ENCODE measurements around the gene FGF5. TPM values are rescaled to one million over a fixed set of nuclear protein-coding genes. Genes with fewer than 3 reads are reported as not detected.
A peak's percentile ranks its signal among the peaks of the same experiment; 100 is the strongest.

FGF5 gene
- total and polyA plus RNA-seq, 5 donors: not detected

- no peak overlapping the region for H3K27ac ChIP-seq (ENCODE audit: low read length)
- no peak overlapping the region for H3K4me3 ChIP-seq (ENCODE audit: low read length)
- no peaks in the 10 kb centered on the region for H3K9me3 ChIP-seq (ENCODE audit: control insufficient read depth, low read length)
- 82% methylated on average over 4 of the region's 4 CpGs for WGBS
- H3K4me1 ChIP-seq (ENCODE audit: control insufficient read depth, insufficient read depth, low read length): no peaks in the 10 kb centered on the region
- intact Hi-C loops (cut with DNase I): no loop called here
- H3K27me3 ChIP-seq (ENCODE audit: control insufficient read depth, insufficient read depth): peaks cover 3% of the 10 kb centered on the region
- DNase-seq (no peak), ATAC-seq (no peak)
Measured at GRCh38 chr4:80301884-80302283, 35.4 kb downstream of the FGF5 start.

DNA sequence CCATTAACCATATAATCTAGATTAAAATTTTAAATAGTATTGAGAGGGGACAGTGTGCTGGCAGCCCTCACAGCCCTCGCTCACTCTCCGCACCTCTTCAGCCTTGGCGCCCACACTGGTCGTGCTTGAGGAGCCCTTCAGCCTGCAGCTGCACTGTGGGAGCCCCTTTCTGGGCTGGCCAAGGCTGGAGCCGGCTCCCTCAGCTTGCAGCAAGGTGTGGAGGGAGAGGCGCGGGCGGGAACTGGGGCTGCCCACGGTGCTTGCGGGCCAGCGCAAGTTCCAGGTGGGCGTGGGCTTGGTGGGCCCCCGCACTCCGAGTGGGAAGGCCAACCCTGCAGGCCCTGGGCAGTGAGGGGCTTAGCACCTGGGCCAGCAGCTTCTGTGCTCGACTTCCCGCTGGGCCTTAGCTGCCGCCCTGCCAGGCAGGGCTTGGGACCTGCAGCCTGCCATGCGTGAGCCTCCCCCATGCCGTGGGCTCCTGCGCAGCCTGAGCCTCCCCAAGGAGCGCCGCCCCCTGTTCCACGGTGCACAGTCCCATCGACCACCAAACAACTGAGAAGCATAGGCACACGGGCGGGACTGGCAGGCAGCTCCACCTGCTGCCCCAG lies 36.3 kb downstream of the FGF5 start:
- Histone ChIP-seq H3K9me3 (ENCODE audit: control insufficient read depth, low read length) (no peaks in the 10 kb centered on the region), H3K27ac (ENCODE audit: low read length) (no peak overlapping the region), H3K27me3 (ENCODE audit: control insufficient read depth, insufficient read depth) (no peaks in the 10 kb centered on the region), H3K4me3 (ENCODE audit: low read length) (no peak overlapping the region), H3K4me1 (ENCODE audit: control insufficient read depth, insufficient read depth, low read length) (no peaks in the 10 kb centered on the region)
- intact Hi-C loops (cut with DNase I): no loop called here
- no peak for ATAC-seq
- WGBS: 95% methylated on average over 26 of the region's 26 CpGs
- DNase-seq: peak in 1 of 3 donors; percentile 33

DNA sequence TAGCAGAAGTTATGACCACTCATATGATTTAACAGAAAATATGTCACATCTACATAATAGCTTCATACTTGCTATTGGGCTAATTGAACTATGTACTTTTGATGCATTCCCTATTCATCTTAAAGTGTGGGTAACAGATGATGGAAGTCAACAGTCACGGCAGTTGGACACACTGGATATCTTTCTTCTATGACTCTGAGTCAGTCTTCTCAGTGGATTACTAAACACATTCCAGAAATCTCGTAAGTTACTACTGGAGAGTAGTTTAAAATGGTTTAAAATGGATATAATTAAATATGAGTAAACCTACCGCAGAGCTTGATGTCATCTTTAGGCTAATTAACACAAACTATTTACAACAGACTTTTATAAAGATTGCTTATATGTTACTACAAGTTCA lies 39.0 kb downstream of the FGF5 start:
- Histone ChIP-seq H3K27me3 (ENCODE audit: control insufficient read depth, insufficient read depth) (no peaks in the 10 kb centered on the region), H3K9me3 (ENCODE audit: control insufficient read depth, low read length) (no peaks in the 10 kb centered on the region), H3K4me3 (ENCODE audit: low read length) (no peak overlapping the region), H3K27ac (ENCODE audit: low read length) (no peak overlapping the region), H3K4me1 (ENCODE audit: control insufficient read depth, insufficient read depth, low read length) (no peaks in the 10 kb centered on the region)
- DNase-seq (no peak), ATAC-seq (no peak)
- WGBS: 79% methylated on average over 3 of the region's 3 CpGs
- intact Hi-C loops (cut with DNase I): no loop called here

GRCh38 chr4:80306260-80306659 lies 39.8 kb downstream of the FGF5 start:
- DNase-seq (no peak), ATAC-seq (no peak)
- WGBS: 74% methylated on average over 2 of the region's 2 CpGs
- Histone ChIP-seq H3K27ac (ENCODE audit: low read length) (no peak overlapping the region), H3K4me1 (ENCODE audit: control insufficient read depth, insufficient read depth, low read length) (no peaks in the 10 kb centered on the region), H3K27me3 (ENCODE audit: control insufficient read depth, insufficient read depth) (no peaks in the 10 kb centered on the region), H3K9me3 (ENCODE audit: control insufficient read depth, low read length) (no peaks in the 10 kb centered on the region), H3K4me3 (ENCODE audit: low read length) (no peak overlapping the region)
- intact Hi-C loops (cut with DNase I): no loop called here

GRCh38 chr4:80307183-80307735 lies 40.8 kb downstream of the FGF5 start:
- Histone ChIP-seq H3K4me1 (ENCODE audit: control insufficient read depth, insufficient read depth, low read length) (no peaks in the 10 kb centered on the region), H3K4me3 (ENCODE audit: low read length) (no peak overlapping the region), H3K27me3 (ENCODE audit: control insufficient read depth, insufficient read depth) (no peaks in the 10 kb centered on the region), H3K9me3 (ENCODE audit: control insufficient read depth, low read length) (no peaks in the 10 kb centered on the region), H3K27ac (ENCODE audit: low read length) (no peak overlapping the region)
- 26% methylated on average over 1 of the region's 1 CpG for WGBS
- no peak for DNase-seq
- intact Hi-C loops (cut with DNase I): no loop called here
- no peak for ATAC-seq

- no peak overlapping the region for H3K27ac ChIP-seq (ENCODE audit: low read length)
- no peaks in the 10 kb centered on the region for H3K9me3 ChIP-seq (ENCODE audit: control insufficient read depth, low read length)
- intact Hi-C loops (cut with DNase I): no loop called here
- DNase-seq (peak in 2 of 3 donors; percentile 12 to 16), ATAC-seq (peak in 1 of 2 donors; percentile 38)
- no peaks in the 10 kb centered on the region for H3K4me1 ChIP-seq (ENCODE audit: control insufficient read depth, insufficient read depth, low read length)
- 46% methylated on average over 10 of the region's 10 CpGs for WGBS
- no peak overlapping the region for H3K4me3 ChIP-seq (ENCODE audit: low read length)
- no peaks in the 10 kb centered on the region for H3K27me3 ChIP-seq (ENCODE audit: control insufficient read depth, insufficient read depth)
Measured at GRCh38 chr4:80307774-80308465, 41.5 kb downstream of the FGF5 start.

- no peak for ATAC-seq
- 49% methylated on average over 4 of the region's 4 CpGs for WGBS
- Histone ChIP-seq H3K4me1 (ENCODE audit: control insufficient read depth, insufficient read depth, low read length) (no peaks in the 10 kb centered on the region), H3K27ac (ENCODE audit: low read length) (no peak overlapping the region), H3K4me3 (ENCODE audit: low read length) (no peak overlapping the region), H3K27me3 (ENCODE audit: control insufficient read depth, insufficient read depth) (no peaks in the 10 kb centered on the region), H3K9me3 (ENCODE audit: control insufficient read depth, low read length) (no peaks in the 10 kb centered on the region)
- intact Hi-C loops (cut with DNase I): no loop called here
- no peak for DNase-seq
Measured at GRCh38 chr4:80308466-80308822, 42.0 kb downstream of the FGF5 start.

- Histone ChIP-seq H3K4me1 (ENCODE audit: control insufficient read depth, insufficient read depth, low read length) (no peaks in the 10 kb centered on the region), H3K27me3 (ENCODE audit: control insufficient read depth, insufficient read depth) (no peaks in the 10 kb centered on the region), H3K27ac (ENCODE audit: low read length) (no peak overlapping the region), H3K4me3 (ENCODE audit: low read length) (no peak overlapping the region), H3K9me3 (ENCODE audit: control insufficient read depth, low read length) (no peaks in the 10 kb centered on the region)
- WGBS: 73% methylated on average over 5 of the region's 5 CpGs
- DNase-seq (no peak), ATAC-seq (no peak)
- intact Hi-C loops (cut with DNase I): no loop called here
Measured at GRCh38 chr4:80309294-80310004, 43.0 kb downstream of the FGF5 start.

DNA sequence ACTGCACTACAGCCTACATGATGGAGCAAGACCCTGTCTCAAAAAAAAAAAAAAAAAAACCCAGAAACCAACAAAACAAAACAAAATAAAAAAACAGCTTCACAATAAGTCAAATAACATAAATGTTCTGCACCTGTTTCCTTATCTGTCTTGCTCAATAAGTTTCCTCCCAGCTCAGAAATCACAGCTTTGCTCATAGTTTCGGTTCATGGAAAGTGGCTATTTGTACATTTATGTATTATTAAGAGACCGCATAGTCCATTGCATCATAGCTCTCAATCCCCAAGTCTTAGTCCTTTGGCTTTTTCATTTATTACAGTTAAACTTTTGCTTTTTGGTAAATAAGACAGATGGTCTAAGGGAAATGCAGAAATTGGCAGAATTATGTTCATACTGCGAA lies 44.7 kb downstream of the FGF5 start:
- 87% methylated on average over 3 of the region's 3 CpGs for WGBS
- no peaks in the 10 kb centered on the region for H3K4me1 ChIP-seq (ENCODE audit: control insufficient read depth, insufficient read depth, low read length)
- ATAC-seq: no peak
- no peaks in the 10 kb centered on the region for H3K9me3 ChIP-seq (ENCODE audit: control insufficient read depth, low read length)
- no peak overlapping the region for H3K27ac ChIP-seq (ENCODE audit: low read length)
- intact Hi-C loops (cut with DNase I): no loop called here
- H3K4me3 ChIP-seq (ENCODE audit: low read length): no peak overlapping the region
- no peaks in the 10 kb centered on the region for H3K27me3 ChIP-seq (ENCODE audit: control insufficient read depth, insufficient read depth)
- no peak for DNase-seq

- DNase-seq (no peak), ATAC-seq (no peak)
- 75% methylated on average over 1 of the region's 1 CpG for WGBS
- no peak overlapping the region for H3K4me3 ChIP-seq (ENCODE audit: low read length)
- H3K9me3 ChIP-seq (ENCODE audit: control insufficient read depth, low read length): no peaks in the 10 kb centered on the region
- intact Hi-C loops (cut with DNase I): no loop called here
- H3K4me1 ChIP-seq (ENCODE audit: control insufficient read depth, insufficient read depth, low read length): no peaks in the 10 kb centered on the region
- H3K27ac ChIP-seq (ENCODE audit: low read length): no peak overlapping the region
- H3K27me3 ChIP-seq (ENCODE audit: control insufficient read depth, insufficient read depth): no peaks in the 10 kb centered on the region
Measured at GRCh38 chr4:80312124-80312523, 45.7 kb downstream of the FGF5 start.

DNA sequence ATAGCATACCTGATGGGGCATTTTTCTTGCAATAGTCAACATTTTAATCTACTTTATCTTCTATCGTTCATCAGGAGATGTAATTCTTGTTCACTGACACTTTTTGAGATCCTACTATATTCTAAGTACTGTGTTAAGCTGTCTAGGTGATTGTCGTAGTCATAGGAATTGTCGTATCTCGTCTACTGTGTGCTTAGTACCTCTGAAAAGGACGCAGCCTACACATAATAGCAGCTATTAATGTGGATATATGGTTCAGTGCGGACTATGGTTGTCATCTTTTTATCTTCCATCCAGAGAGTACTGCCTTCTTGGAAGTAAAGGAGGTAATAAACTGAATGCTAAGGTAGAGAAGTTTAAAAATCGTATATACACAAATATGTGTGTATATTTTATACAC lies 47.2 kb downstream of the FGF5 start:
- H3K4me1 ChIP-seq (ENCODE audit: control insufficient read depth, insufficient read depth, low read length): no peaks in the 10 kb centered on the region
- no peak overlapping the region for H3K4me3 ChIP-seq (ENCODE audit: low read length)
- ATAC-seq (no peak), DNase-seq (no peak)
- H3K9me3 ChIP-seq (ENCODE audit: control insufficient read depth, low read length): no peaks in the 10 kb centered on the region
- 84% methylated on average over 7 of the region's 7 CpGs for WGBS
- no peak overlapping the region for H3K27ac ChIP-seq (ENCODE audit: low read length)
- intact Hi-C loops (cut with DNase I): no loop called here
- H3K27me3 ChIP-seq (ENCODE audit: control insufficient read depth, insufficient read depth): no peaks in the 10 kb centered on the region
